ENCODE measurements around the gene ACOT13. TPM values are rescaled to one million over a fixed set of nuclear protein-coding genes. Genes with fewer than 3 reads are reported as not detected.
A peak's percentile ranks its signal among the peaks of the same experiment; 100 is the strongest.
"Not testable (repeated sequence)": the region's sequence is repeated elsewhere in the genome, so short reads cannot be mapped to it uniquely, and the experiment has no call there.

Gene ACOT13
- total and polyA plus RNA-seq, 2 experiments from 2014 or later, result 30.1 to 61.6 TPM

DNA sequence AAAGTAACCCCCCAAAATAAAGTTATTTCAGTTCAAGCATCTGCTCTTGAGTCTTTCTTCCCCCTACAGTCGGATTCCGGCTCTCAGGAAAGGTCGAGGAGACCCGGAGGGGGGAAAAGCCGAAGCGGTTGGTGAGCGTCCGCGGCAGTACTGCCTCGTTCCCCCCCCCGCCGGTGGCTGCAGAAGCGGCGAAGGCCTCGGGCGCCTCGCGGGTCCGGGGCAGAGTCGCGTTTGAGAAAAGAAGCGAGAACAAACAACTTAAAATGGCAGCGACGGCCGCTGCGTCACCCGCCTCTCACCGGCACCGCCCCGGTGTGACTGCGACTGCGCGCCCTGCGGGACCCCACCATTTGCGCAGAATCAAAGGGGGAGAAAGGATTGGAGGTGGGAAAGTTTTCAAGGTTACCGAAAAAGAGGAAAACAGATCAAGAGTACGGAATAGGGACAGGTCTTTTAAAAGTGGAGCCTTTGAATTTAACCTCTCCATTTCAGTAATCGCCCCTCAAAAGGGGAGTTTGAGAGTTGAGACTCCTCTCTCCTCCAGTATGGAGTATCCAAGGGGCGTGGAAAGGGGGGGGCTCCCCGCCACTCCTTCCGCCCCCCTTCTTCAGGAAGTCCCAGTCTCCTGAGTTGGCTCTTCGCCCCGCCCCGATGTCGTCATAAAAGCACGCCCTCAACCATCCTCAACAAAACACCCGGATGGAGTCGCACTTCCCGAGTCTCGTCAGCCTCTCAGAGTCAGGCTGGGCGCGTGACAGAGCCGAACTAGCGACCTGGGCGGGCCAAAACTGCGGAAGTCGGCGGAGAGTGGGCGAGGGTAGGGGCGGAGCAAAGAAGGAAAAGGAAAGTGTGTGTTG, 54.0 kb downstream of the ACOT13 start:
- Histone ChIP-seq H3K9me3 (ENCODE audit: low read depth) (no peaks in the 10 kb centered on the region), H4K20me1 (ENCODE audit: insufficient read depth, poor library complexity, severe bottlenecking) (peaks cover 34% of the 10 kb centered on the region), H3K27me3 (no peaks in the 10 kb centered on the region), H3K79me2 (peaks cover 47% of the 10 kb centered on the region), H3K27ac (peak overlapping the region; percentile 98), H3K4me2 (peak overlapping the region; percentile 90), H3K4me1 (ENCODE audit: insufficient read depth) (peaks cover 6% of the 10 kb centered on the region), H2AFZ (peak overlapping the region; percentile 19), H3K4me3 (peak overlapping the region; percentile 66), H3K36me3 (replicated peaks; ENCODE audit: insufficient read depth, low read depth) (no peaks in the 10 kb centered on the region), H3K9me2 (replicated peaks; ENCODE audit: insufficient read depth) (no peaks in the 10 kb centered on the region)
- 1% methylated on average over 60 of the region's 60 CpGs for WGBS (ENCODE audit: low lambda C conversion rate, missing lambda C conversion rate)
- DNase-seq (ENCODE audit: low spot score), result peak; percentile 100
- TF ChIP-seq EZH2 (IDR thresholded peaks at IDR 0.05; ENCODE audit: borderline replicate concordance) (no peak), EZH2phosphoT487 (IDR thresholded peaks at IDR 0.05; ENCODE audit: low read depth, severe bottlenecking, unreplicated experiment) (no peak)
- TF ChIP-seq, protein P1, sequence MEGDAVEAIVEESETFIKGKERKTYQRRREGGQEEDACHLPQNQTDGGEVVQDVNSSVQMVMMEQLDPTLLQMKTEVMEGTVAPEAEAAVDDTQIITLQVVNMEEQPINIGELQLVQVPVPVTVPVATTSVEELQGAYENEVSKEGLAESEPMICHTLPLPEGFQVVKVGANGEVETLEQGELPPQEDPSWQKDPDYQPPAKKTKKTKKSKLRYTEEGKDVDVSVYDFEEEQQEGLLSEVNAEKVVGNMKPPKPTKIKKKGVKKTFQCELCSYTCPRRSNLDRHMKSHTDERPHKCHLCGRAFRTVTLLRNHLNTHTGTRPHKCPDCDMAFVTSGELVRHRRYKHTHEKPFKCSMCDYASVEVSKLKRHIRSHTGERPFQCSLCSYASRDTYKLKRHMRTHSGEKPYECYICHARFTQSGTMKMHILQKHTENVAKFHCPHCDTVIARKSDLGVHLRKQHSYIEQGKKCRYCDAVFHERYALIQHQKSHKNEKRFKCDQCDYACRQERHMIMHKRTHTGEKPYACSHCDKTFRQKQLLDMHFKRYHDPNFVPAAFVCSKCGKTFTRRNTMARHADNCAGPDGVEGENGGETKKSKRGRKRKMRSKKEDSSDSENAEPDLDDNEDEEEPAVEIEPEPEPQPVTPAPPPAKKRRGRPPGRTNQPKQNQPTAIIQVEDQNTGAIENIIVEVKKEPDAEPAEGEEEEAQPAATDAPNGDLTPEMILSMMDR (IDR thresholded peaks at IDR 0.05; ENCODE audit: poor library complexity), result no peak

DNA sequence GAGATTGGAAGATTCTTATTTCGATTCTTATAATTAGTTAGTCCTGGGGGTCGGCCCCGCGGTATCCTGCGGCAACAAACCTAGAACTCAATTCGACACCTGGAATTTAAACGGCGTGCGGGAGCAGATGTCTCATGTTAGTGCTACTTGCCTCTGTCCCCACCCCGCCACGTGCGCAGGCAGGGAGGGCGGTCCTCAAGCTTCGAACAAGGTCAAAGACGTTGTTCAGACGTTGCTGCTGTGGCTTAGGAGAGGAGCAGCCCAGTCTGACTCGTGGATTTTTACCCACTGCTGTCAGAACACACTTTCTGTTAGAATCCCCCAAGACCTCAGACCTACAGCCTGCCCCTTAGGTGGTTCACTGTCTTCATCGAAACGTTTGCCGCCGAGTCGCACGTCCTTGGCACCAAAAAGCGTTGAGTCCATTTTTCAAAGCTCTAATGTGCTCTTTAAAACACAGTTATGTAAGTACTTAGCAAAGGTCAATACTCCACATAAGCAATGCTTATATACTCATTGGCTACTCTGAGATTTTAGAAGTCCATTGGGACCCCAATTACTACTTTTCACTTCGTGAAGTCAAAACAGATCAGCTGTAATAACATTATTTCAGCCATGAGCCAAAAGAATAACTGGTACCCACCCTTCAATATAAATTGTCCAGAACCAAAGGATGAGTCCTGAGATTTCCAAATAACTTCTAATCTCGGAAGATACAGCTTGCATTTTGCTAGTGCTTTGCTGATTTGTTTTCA, 54.8 kb downstream of the ACOT13 start:
- DNase-seq (ENCODE audit: low spot score), result peak; percentile 91
- peak overlapping the region; percentile 72 for H3K4me2 ChIP-seq
- peaks cover 6% of the 10 kb centered on the region for H3K4me1 ChIP-seq (ENCODE audit: insufficient read depth)
- TF ChIP-seq EZH2phosphoT487 (IDR thresholded peaks at IDR 0.05; ENCODE audit: low read depth, severe bottlenecking, unreplicated experiment) (no peak), EZH2 (IDR thresholded peaks at IDR 0.05; ENCODE audit: borderline replicate concordance) (no peak)
- TF ChIP-seq, protein P1 (IDR thresholded peaks at IDR 0.05; ENCODE audit: poor library complexity), result no peak
- peak overlapping the region; percentile 21 for H3K4me3 ChIP-seq
- H3K27ac ChIP-seq, result peak overlapping the region; percentile 91
- H2AFZ ChIP-seq, result peak overlapping the region; percentile 35
- no peaks in the 10 kb centered on the region for H3K36me3 ChIP-seq (replicated peaks; ENCODE audit: insufficient read depth, low read depth)
- no peaks in the 10 kb centered on the region for H3K9me3 ChIP-seq (ENCODE audit: low read depth)
- WGBS (ENCODE audit: low lambda C conversion rate, missing lambda C conversion rate), result 14% methylated on average over 26 of the region's 26 CpGs
- H4K20me1 ChIP-seq (ENCODE audit: insufficient read depth, poor library complexity, severe bottlenecking), result peaks cover 26% of the 10 kb centered on the region
- H3K79me2 ChIP-seq, result peaks cover 38% of the 10 kb centered on the region
- no peaks in the 10 kb centered on the region for H3K9me2 ChIP-seq (replicated peaks; ENCODE audit: insufficient read depth)
- no peaks in the 10 kb centered on the region for H3K27me3 ChIP-seq

DNA sequence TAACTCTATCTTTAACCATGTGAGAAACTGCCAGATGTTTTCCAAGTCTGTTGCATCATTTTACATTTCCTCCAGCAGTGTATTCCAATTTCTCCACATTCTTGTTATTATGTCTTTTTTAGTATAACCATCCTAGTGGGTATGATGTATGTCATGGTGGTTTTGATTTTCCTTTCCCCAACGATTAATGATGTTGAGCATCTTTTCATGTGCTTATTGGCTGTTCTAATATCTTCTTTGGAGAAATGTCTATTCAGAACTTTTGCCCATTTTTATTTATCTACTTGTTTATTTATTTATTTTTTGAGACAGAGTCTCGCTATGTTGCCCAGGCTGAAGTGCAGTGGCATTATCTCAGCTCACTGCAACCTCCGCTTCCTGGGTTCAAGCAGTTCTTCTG, 56.4 kb downstream of the ACOT13 start:
- Histone ChIP-seq H3K4me1 (ENCODE audit: insufficient read depth) (peaks cover 11% of the 10 kb centered on the region), H3K4me3 (no peak overlapping the region), H4K20me1 (ENCODE audit: insufficient read depth, poor library complexity, severe bottlenecking) (peaks cover 10% of the 10 kb centered on the region), H3K4me2 (no peak overlapping the region), H3K36me3 (replicated peaks; ENCODE audit: insufficient read depth, low read depth) (no peaks in the 10 kb centered on the region), H3K9me3 (ENCODE audit: low read depth) (no peaks in the 10 kb centered on the region), H3K27ac (no peak overlapping the region), H2AFZ (no peak overlapping the region), H3K27me3 (no peaks in the 10 kb centered on the region), H3K79me2 (peaks cover 22% of the 10 kb centered on the region), H3K9me2 (replicated peaks; ENCODE audit: insufficient read depth) (no peaks in the 10 kb centered on the region)
- WGBS (ENCODE audit: low lambda C conversion rate, missing lambda C conversion rate), result 94% methylated on average over 3 of the region's 3 CpGs
- no peak for DNase-seq (ENCODE audit: low spot score)
- no peak for TF ChIP-seq EZH2phosphoT487 (IDR thresholded peaks at IDR 0.05; ENCODE audit: low read depth, severe bottlenecking, unreplicated experiment)
- no peak for TF ChIP-seq EZH2 (IDR thresholded peaks at IDR 0.05; ENCODE audit: borderline replicate concordance)
- TF ChIP-seq, protein P1 (IDR thresholded peaks at IDR 0.05; ENCODE audit: poor library complexity), result no peak

DNA sequence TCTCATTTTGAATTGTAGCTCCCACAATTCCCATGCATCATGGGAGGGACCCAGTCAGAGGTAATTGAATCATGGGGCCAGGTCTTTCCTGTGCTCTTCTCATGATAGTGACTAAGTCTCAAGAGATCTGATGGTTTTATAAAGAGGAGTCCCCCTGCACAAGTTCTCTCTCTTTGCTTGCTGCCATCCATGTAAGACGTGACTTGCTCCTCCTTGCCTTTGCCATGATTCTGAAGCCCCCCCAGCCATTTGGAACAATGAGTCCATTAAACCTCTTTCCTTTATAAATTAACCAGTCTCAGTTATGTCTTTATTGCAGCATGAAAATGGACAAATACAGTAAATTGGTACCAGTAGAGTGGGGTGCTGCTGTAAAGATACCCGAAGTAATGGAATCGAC, 63.8 kb downstream of the ACOT13 start:
- not testable (repeated sequence) for H3K4me2 ChIP-seq, H3K27ac ChIP-seq
- WGBS (ENCODE audit: low lambda C conversion rate, missing lambda C conversion rate), result 96% methylated on average over 3 of the region's 3 CpGs

DNA sequence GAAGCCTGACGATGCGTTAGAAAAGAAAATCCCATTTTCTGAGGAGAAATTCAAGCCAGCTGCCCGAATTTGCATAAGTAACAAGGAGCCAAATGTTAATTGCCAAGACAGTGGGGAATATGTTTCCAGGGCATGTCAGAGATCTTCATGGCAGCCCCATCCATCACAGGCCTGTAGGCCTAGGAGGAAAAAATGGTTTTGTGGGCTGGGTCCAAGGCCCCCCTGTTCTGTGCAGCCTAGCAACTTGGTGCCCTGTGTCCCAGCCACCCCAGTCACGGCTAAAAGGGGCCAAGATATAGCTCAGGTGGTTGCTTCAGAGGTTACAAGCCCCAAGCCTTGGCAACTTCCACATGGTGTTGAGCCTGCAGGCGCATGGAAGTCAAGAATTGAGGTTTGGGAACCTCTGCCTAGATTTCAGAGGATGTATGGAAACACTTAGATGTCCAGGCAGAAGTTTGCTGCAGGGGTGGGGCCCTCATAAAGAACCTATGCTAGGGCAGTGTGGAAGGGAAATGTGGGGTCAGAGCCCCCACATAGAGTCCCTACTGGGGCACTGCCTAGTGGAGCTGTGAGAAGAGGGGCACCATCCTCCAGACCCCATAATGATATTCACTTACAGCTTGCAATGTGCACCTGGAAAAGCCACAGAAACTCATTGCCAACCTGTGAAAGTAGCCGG, 64.7 kb downstream of the ACOT13 start:
- H3K27me3 ChIP-seq; H3K9me3 ChIP-seq (ENCODE audit: low read depth); H3K4me1 ChIP-seq (ENCODE audit: insufficient read depth); H3K4me2 ChIP-seq; H3K79me2 ChIP-seq; DNase-seq (ENCODE audit: low spot score); H3K36me3 ChIP-seq (replicated peaks; ENCODE audit: insufficient read depth, low read depth); H4K20me1 ChIP-seq (ENCODE audit: insufficient read depth, poor library complexity, severe bottlenecking); H2AFZ ChIP-seq; H3K4me3 ChIP-seq; H3K9me2 ChIP-seq (replicated peaks; ENCODE audit: insufficient read depth); H3K27ac ChIP-seq: not testable (repeated sequence)
- WGBS (ENCODE audit: low lambda C conversion rate, missing lambda C conversion rate), result 85% methylated on average over 6 of the region's 6 CpGs

More for the DNA sequence above, 63.8 kb downstream of the ACOT13 start:
- not testable (repeated sequence) for H4K20me1 ChIP-seq (ENCODE audit: insufficient read depth, poor library complexity, severe bottlenecking); DNase-seq (ENCODE audit: low spot score); H3K4me3 ChIP-seq; H3K4me1 ChIP-seq (ENCODE audit: insufficient read depth); H2AFZ ChIP-seq; H3K36me3 ChIP-seq (replicated peaks; ENCODE audit: insufficient read depth, low read depth); H3K27me3 ChIP-seq; H3K9me3 ChIP-seq (ENCODE audit: low read depth); H3K79me2 ChIP-seq; H3K9me2 ChIP-seq (replicated peaks; ENCODE audit: insufficient read depth)

Data from hepatocyte (in vitro differentiated cells).